ENCODE data around the gene SNX8.
"Not testable (repeated sequence)": the region's sequence is repeated elsewhere in the genome, so short reads cannot be mapped to it uniquely, and the experiment has no call there.

Gene SNX8

DNA sequence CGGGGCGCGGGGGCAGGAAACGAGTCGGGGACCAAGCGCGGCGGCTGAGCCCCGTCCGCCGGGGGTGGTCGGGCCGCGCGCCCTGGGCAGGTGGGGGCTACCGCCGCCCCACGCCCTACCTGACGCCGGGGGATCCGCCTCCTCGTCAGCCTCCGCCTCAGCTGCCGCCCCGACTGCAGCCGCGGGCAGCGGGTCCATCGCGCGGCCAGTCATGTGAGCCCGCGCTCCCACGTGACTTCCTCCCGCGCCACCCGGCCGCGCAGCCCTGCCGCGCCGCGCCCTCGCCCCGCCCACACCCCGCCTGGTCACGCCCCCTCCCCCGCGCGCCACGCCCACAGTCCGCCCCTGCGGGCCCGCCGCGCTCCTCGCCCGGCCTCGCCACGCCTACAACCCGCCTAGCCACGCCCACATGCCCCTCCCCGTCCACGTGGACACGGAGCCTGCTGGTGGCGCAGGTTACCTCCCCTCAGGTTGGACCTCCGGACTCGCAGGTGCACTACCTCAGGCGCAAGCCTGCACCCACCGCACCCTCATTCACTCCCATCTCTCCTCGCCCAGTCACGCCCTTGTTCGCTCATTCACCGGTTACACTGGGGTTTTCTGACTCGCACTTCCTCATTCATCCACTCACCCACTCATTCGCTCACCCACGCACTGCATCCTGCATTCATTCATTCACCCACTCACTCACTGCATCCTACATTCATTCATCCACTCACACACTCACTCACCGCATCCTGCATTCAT is at the start of gene SNX8:
Gene SNX8, minus strand, starts transcription at position 233 of the 747 bp plus-strand sequence. Its CDS starts 20 bp downstream, at position 213.
- DNase-seq, result peak; percentile 90

GRCh38 chr7:2362385-2363088 is 48.3 kb upstream of the SNX8 start:
- DNase-seq, result no peak

DNA sequence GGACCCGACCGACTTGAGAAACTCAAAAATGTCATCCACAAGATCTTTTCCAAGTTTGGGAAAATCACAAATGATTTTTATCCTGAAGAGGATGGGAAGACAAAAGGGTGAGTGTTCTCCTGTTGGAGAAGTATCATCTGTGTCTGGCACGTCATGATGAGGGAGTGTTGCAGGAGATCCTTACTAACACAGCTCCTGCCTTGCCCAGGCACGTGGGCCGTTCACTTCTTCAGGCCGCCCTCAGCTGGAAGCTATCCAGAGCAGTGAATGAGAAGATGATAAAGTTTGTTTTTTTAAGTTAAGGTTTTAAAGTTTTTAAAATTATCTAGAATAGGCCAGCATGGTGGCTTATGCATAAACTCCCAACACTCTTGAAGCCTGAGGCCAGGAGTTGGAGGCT is 46.6 kb upstream of the SNX8 start:
- DNase-seq, result no peak

DNA sequence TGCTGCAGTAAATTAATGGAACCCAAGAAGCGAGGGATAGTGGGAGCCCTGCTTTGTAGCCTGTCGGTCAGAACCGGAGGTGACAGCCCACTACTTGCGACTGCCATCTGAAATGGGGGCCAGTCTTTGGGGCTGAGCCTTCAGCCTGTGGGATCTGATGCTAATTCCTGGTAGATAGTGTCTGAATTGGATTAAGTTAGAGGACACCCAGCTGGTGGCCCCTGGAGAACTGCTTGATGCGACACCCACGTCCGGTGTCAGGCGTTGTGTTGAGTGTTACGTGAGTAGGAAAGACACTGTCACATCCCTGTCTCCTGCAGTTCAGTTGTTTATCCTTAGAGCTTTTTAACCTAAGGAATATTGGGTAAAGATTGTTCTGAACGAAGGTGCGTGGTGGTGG is 45.4 kb upstream of the SNX8 start:
- no peak for DNase-seq

- no peak for DNase-seq
Measured at GRCh38 chr7:2358968-2359527, 44.8 kb upstream of the SNX8 start.

DNA sequence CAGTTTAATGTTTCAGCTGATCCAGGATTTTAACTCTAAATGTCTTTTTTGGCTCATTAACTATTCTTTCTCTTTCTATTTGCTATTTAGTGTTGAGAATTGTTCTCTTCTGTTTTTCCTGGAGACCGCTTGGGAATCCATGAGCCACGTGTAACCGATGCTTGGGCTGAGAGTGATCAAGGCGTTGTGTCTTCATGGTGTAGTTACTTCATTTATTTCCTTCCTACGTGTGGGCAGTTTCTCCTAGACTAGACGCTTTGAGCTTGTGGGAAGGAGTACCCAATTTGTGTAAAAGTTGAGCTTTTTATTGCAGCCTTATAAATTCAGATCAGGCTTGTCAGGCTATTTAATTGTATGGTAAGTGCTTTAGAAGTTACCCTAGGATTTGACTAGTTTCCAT is 43.3 kb upstream of the SNX8 start:
- DNase-seq, result no peak

GRCh38 chr7:2357165-2357564 is 42.9 kb upstream of the SNX8 start:
- DNase-seq, result no peak

- no peak for DNase-seq
Measured at GRCh38 chr7:2355705-2356008, 41.4 kb upstream of the SNX8 start.

- DNase-seq, result no peak
Measured at GRCh38 chr7:2354939-2355704, 40.9 kb upstream of the SNX8 start.

GRCh38 chr7:2354186-2354938 is 40.1 kb upstream of the SNX8 start, which contains the start of gene EIF3B:
EIF3B (plus strand) TSS chr7:2354827; CDS start chr7:2354922, 95 bp downstream.
- peak; percentile 95 for DNase-seq

GRCh38 chr7:2353936-2354185 is 39.6 kb upstream of the SNX8 start:
- peak; percentile 93 for DNase-seq

DNA sequence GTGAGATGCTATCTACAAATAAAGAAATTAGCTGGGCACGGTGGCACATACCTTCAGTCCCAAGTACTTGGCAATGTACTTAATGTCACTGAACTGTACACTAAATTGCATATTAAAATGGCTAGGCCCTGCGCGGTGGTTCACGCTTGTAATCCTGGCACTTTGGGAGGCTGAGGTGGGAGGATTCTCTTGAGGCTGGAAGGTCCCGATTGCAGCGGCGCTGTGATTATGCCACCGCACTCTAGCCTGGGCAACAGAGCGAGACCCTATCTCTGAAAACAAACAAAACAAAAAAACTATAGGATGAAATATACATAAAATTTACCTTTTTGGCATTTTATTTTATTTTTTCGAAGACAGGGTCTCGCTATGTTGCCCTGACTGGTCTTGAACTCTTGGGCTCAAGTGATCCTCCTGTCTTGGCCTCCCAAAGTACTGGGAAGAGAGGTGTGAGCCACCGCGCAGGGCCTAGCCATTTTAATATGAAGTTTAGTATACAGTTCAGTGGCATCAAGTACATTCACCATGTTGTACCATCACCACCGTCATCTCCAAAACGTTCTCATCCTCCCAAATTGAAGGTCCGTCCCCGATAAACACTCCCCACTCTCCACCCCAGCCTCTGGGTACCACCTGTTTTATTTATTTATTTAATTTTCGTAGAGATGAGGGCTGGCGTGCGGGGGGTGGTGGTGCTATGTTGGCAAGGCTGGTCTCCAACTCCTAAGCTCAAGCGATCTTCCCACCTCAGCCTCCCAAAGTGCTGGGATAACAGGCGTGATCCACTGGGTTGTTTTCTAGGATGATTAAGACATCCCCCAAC is 39.1 kb upstream of the SNX8 start:
- no peak for DNase-seq

DNA sequence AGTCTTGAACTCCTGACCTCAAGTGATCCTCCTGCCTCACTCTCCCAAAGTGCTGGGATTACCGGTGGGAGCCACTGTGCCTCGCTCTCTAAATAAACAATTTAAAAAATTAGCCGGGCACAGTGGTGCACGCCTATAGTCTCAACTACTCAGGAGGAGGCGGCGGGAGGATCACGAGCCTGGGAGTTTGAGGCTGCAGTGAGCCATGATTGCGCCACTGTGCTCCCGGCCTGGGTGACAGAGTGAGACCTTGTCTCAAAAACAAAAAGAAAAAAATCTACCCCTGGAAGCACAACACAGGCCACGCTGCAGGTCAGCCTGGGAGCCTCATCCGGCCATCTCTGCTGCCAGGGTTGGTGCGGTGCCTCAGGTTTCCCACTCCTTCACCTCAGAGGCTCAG is 36.6 kb upstream of the SNX8 start:
- DNase-seq, result no peak

GRCh38 chr7:2350055-2350454 is 35.8 kb upstream of the SNX8 start:
- no peak for DNase-seq

- not testable (repeated sequence) for DNase-seq
Measured at GRCh38 chr7:2347351-2348063, 33.3 kb upstream of the SNX8 start.

DNA sequence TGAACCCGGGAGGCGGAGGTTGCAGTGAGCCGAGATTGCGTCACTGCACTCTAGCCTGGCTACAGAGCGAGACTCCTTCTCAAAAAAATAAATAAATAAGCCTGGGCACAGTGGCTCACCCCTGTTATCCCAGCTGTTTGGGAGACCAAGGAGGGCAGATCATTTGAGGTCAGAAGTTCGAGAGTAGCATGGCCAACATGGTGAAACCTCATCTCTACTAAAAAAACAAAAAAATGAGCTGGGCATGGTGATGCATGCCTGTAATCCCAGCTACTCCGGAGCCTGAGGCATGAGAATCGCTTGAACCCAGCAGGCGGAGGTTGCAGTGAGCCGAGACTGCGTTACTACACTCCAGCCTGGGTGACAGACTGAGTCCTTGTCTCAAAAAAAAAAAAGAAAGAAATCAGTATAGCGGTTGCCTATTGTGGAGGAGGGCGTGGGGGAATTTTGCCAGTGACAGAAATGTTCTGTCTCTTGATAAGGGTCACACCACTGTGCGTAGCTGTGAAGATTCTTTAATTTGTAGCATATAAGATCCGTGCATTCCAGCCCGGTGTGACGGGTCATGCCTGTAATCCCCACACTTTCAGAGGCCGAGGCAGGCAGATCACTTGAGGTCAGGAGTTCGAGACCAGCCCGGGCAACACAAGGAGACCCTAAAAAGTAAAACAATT is 22.5 kb upstream of the SNX8 start:
- no peak for DNase-seq

GRCh38 chr7:2332606-2333231 is 18.5 kb upstream of the SNX8 start:
- not testable (repeated sequence) for DNase-seq

- no peak for DNase-seq
Measured at GRCh38 chr7:2331707-2332106, 17.5 kb upstream of the SNX8 start.

DNA sequence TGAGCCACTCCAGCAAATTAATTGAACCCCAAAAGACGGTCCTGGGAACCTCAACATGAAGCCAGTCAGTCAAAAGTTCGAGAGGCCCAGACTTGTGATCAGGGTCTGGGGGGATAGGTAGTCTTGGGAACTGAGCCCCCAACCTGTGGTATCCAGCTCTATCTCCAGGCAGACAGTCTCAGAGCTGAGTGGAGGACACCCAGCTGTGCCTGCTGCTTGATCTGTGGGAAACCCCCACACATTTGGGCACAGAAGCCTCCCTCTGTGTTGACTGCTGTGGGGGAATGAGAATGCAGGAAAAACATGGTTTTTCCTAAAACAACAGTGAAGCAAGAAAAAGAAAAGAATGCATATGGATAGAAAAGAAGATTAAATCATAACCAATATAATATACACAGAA is 16.3 kb upstream of the SNX8 start:
- DNase-seq, result no peak

DNA sequence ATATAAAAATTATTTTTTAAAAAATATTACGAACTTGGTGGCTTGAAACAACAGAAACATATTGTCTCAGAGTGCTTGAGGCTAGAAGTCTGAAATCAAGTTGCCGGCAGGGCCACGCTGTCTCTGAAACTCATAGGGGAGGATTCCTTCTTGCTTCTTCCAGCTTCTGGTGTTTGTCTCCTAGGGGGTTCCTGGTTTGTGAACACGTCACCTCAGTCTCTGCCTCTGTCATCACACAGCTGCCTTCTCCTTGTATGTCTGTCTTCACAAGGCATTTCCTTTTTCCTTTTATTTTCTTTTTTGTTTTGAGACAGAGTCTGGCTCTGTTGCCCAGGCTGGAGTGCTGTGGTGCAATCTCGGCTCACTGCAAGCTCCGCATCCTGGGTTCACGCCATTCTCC is 12.7 kb upstream of the SNX8 start:
- no peak for DNase-seq

Data from NCI-H2171 treated with DMSO at 0.1 percent for 48 hours (cell line).